GM18870 (cell line): ENCODE measurements around the gene ABCA5.
"Not testable (repeated sequence)": the region's sequence is repeated elsewhere in the genome, so short reads cannot be mapped to it uniquely, and the experiment has no call there.

Experiments
- ATAC-seq: cut with Tn5 transposase; IDR thresholded peaks from one replicate; pipeline ENCODE4 v1.9.1; 2021; ENCODE audit warnings: moderate library complexity; ENCODE audit not compliant: unreplicated experiment

ABCA5 gene

GRCh38 chr17:69222707-69223258, 104.2 kb downstream of the ABCA5 start:
- ATAC-seq: no peak

GRCh38 chr17:69220098-69220497, 106.8 kb downstream of the ABCA5 start:
- no peak for ATAC-seq

- no peak for ATAC-seq
These were observed 107.9 kb downstream of the ABCA5 start for GRCh38 chr17:69218986-69219385.

GRCh38 chr17:69213059-69213813, 113.7 kb downstream of the ABCA5 start:
- no peak for ATAC-seq

- ATAC-seq: no peak
These were observed 118.3 kb downstream of the ABCA5 start for GRCh38 chr17:69208640-69209039.

GRCh38 chr17:69207151-69207550, 119.8 kb downstream of the ABCA5 start:
- ATAC-seq: no peak

GRCh38 chr17:69198238-69198637, 128.7 kb downstream of the ABCA5 start:
- ATAC-seq: no peak

- not testable (repeated sequence) for ATAC-seq
These were observed 130.8 kb downstream of the ABCA5 start for GRCh38 chr17:69196105-69196653.
